DND-41 (cell line): ENCODE data around the gene KIF4B.
A peak's percentile ranks its signal among the peaks of the same experiment; 100 is the strongest.
"Not testable (repeated sequence)": the region's sequence is repeated elsewhere in the genome, so short reads cannot be mapped to it uniquely, and the experiment has no call there.

Experiments used
- ATAC-seq: fragments of 200-7000 bp; cut with Tn5 transposase; 3 replicates; pipeline ENCODE4 v1.9.1; 2021; ENCODE audit warnings: low read depth; ENCODE audit not compliant: insufficient read depth
- DNase-seq: peaks from one replicate; pipeline ENCODE4 v3.0.0-alpha.2; 2020
- H2AFZ ChIP-seq: 2 replicates; pipeline ENCODE4 v1.6.0; 2012; ENCODE audit warnings: low read depth, low read length
- H3K27ac ChIP-seq: 2 replicates; pipeline ENCODE4 v1.5.1; 2012; ENCODE audit warnings: low read length, inconsistent platforms
- H3K27me3 ChIP-seq: fragments of 200-600 bp; sonication (generic); 2 replicates; pipeline ENCODE4 v1.6.0; 2012; ENCODE audit warnings: low read length, mild to moderate bottlenecking, inconsistent platforms; ENCODE audit not compliant: insufficient read depth, poor library complexity
- H3K36me3 ChIP-seq: 2 replicates; pipeline ENCODE4 v1.5.1; 2012; ENCODE audit warnings: low read length, inconsistent platforms; ENCODE audit not compliant: insufficient read depth
- H3K4me1 ChIP-seq: 2 replicates; pipeline ENCODE4 v1.5.1; 2012; ENCODE audit warnings: mild to moderate bottlenecking, low read length; ENCODE audit not compliant: insufficient read depth
- H3K4me2 ChIP-seq: 2 replicates; pipeline ENCODE4 v1.6.0; 2012; ENCODE audit warnings: mild to moderate bottlenecking, moderate library complexity, low read length, inconsistent platforms; ENCODE audit not compliant: insufficient read depth
- H3K4me3 ChIP-seq, 2 experiments: fragments of 200-600 bp in 1 of 2; shearing (Covaris generic) in 1 of 2; 2 replicates each; pipeline ENCODE4 v1.5.1; 2012 to 2016; ENCODE audit warnings: inconsistent platforms in 2 of 2, low read length in 2 of 2, mild to moderate bottlenecking in 2 of 2, low read depth in 1 of 2, moderate library complexity in 1 of 2
- H3K79me2 ChIP-seq: 2 replicates; pipeline ENCODE4 v1.6.0; 2012; ENCODE audit warnings: low read length, inconsistent platforms; ENCODE audit not compliant: insufficient read depth
- H3K9ac ChIP-seq: 2 replicates; pipeline ENCODE4 v1.6.0; 2012; ENCODE audit warnings: low read depth, mild to moderate bottlenecking, inconsistent platforms, low read length, moderate library complexity
- H3K9me3 ChIP-seq: 2 replicates; pipeline ENCODE4 v1.5.1; 2012; ENCODE audit warnings: low read length, moderate library complexity, mild to moderate bottlenecking, inconsistent platforms; ENCODE audit not compliant: insufficient read depth, severe bottlenecking
- H4K20me1 ChIP-seq: 2 replicates; pipeline ENCODE4 v1.6.0; 2012; ENCODE audit warnings: low read length; ENCODE audit not compliant: insufficient read depth
- EZH2 ChIP-seq: IDR thresholded peaks from 3 replicates; pipeline ENCODE4 v1.6.1; 2012; ENCODE audit warnings: borderline replicate concordance, low read depth, mild to moderate bottlenecking, moderate library complexity, low read length, inconsistent platforms; ENCODE audit not compliant: severe bottlenecking
- TF ChIP-seq, protein P1 (sequence below): IDR thresholded peaks from 2 replicates; pipeline ENCODE4 v1.5.1; 2012; ENCODE audit warnings: borderline replicate concordance, low read length, moderate library complexity, mild to moderate bottlenecking; ENCODE audit not compliant: poor library complexity, severe bottlenecking; ENCODE audit errors: extremely low read depth

The KIF4B gene

DNA sequence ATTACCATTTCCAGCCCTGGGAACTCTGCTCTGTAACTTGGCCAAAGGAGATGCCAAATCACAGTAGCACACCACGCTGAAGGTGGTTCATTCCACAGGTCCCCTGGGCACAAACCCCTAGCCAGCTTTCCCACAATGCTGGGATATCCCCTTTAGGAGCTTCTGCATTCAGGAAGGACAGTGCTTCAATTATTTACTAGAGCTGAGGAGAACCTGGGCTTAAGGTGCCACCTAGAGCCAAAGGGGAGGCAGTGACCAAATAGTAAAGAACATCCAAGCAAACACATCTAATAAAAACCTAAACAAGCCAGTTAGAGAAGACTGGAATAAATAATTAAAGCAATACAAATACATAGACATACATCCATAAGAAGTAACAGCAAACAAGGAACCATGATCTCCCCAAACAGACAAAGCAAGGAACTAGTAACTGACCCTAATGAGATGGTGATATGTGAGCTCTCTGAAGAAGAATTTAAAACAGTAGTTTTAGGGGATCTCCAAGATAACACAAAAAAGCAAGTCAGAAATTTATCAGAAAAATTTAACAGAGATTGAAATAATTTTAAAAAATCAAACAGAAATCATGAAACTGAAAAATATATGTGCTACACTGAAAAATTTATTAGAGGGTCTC lies 14.6 kb downstream of the KIF4B start:
- TF ChIP-seq, protein P1, sequence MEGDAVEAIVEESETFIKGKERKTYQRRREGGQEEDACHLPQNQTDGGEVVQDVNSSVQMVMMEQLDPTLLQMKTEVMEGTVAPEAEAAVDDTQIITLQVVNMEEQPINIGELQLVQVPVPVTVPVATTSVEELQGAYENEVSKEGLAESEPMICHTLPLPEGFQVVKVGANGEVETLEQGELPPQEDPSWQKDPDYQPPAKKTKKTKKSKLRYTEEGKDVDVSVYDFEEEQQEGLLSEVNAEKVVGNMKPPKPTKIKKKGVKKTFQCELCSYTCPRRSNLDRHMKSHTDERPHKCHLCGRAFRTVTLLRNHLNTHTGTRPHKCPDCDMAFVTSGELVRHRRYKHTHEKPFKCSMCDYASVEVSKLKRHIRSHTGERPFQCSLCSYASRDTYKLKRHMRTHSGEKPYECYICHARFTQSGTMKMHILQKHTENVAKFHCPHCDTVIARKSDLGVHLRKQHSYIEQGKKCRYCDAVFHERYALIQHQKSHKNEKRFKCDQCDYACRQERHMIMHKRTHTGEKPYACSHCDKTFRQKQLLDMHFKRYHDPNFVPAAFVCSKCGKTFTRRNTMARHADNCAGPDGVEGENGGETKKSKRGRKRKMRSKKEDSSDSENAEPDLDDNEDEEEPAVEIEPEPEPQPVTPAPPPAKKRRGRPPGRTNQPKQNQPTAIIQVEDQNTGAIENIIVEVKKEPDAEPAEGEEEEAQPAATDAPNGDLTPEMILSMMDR: peak; percentile 25
- TF ChIP-seq EZH2: no peak
- Histone ChIP-seq H4K20me1 (no peaks in the 10 kb centered on the region), H2AFZ (no peak overlapping the region), H3K9me3 (no peaks in the 10 kb centered on the region), H3K27me3 (peaks cover 6% of the 10 kb centered on the region), H3K9ac (no peak overlapping the region), H3K36me3 (no peaks in the 10 kb centered on the region), H3K4me3 (no peak overlapping the region), H3K79me2 (no peaks in the 10 kb centered on the region), H3K27ac (no peak overlapping the region), H3K4me2 (no peak overlapping the region), H3K4me1 (no peaks in the 10 kb centered on the region)
- no peak for DNase-seq
- no peak for ATAC-seq

DNA sequence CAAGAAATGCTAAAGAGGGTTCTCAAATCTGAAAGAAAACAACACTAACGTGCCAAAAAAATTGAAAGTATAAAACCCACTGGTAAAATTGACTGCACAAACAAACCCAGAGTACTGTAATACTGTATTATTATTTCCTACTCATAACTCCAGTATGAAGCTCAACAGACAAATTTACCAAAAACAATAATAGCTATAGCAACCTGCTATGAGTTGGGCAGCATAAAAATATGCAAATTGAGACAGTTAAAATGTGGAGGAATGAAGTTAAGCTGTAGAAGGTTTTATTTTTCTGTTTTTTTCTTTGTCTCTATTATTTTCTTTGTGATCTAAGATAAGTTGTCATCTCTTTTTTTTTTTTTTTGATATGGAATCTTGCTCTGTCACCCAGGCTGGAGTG lies 15.7 kb downstream of the KIF4B start:
- TF ChIP-seq, protein P1: no peak
- no peak for TF ChIP-seq EZH2
- ATAC-seq (no peak), DNase-seq (no peak)
- Histone ChIP-seq H2AFZ (no peak overlapping the region), H3K27me3 (peaks cover 2% of the 10 kb centered on the region), H3K9ac (no peak overlapping the region), H3K4me3 (no peak overlapping the region), H3K79me2 (no peaks in the 10 kb centered on the region), H3K9me3 (no peaks in the 10 kb centered on the region), H3K36me3 (no peaks in the 10 kb centered on the region), H4K20me1 (no peaks in the 10 kb centered on the region), H3K4me1 (no peaks in the 10 kb centered on the region), H3K4me2 (no peak overlapping the region), H3K27ac (no peak overlapping the region)

DNA sequence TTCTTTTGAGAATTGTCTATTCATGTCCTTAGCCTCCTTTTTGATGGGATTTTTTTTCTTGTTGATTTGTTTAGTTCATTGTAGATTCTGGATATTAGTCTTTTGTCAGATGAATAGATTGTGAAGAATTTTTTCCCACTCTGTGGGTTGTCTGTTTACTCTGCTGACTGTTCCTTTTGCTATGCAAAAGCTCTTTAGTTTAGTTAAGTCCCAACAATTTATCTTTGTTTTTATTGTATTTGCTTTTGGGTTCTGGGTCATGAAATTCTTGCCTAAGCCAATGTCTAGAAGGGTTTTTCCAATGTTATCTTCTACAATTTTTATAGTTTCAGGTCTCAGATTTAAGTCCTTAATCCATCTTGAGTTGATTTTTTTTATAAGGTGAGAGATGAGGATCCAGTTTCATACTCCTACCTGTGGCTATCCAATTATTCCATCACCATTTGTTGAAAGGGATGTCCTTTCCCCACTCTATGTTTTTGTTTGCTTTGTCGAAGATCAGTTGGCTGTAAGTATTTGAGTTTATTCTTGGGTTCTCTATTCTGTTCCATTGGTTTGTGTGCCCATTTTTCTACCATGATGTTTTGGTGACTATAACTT lies 20.7 kb downstream of the KIF4B start:
- not testable (repeated sequence) for DNase-seq, ATAC-seq, H3K9ac ChIP-seq, H3K36me3 ChIP-seq, H3K79me2 ChIP-seq, H2AFZ ChIP-seq, H3K9me3 ChIP-seq, H3K4me1 ChIP-seq, H3K27me3 ChIP-seq, H3K4me3 ChIP-seq, H4K20me1 ChIP-seq, H3K27ac ChIP-seq, H3K4me2 ChIP-seq

DNA sequence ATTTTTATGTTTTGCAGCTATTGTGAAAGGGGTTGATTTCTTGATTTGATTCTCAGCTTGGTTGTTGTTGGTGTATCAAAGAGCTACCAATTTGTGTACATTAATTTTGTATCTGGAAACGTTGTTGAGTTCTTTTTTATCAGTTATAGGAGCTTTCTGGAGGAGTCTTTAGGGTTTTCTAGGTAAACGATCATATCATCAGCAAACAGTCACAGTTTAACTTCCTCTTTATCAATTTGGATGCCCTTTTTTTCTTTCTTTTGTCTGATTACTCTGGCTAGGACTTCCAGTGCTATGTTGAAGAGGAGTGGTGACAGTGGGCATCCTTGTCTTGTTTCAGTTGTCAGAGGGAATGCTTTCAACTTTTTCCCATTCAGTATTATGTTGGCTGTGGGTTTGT lies 21.5 kb downstream of the KIF4B start:
- DNase-seq, H3K4me1 ChIP-seq, H3K4me3 ChIP-seq, H3K4me2 ChIP-seq, H3K79me2 ChIP-seq, H4K20me1 ChIP-seq, H3K27ac ChIP-seq, H3K27me3 ChIP-seq, H3K36me3 ChIP-seq, H3K9ac ChIP-seq, ATAC-seq, H3K9me3 ChIP-seq, H2AFZ ChIP-seq: not testable (repeated sequence)
